SK-N-SH (cell line): Measurements from ENCODE around the gene CSNK1D. TPM values are rescaled to one million over a fixed set of nuclear protein-coding genes. Genes with fewer than 3 reads are reported as not detected.
A peak's percentile ranks its signal among the peaks of the same experiment; 100 is the strongest.

ENCODE experiments used
- CTCF ChIA-PET: fragments of 300-600, 350-600 bp; formaldehyde crosslinking; extraction: SDS; loops from one replicate; lab custom pipeline; 2021; lab: Yijun Ruan, JAX
- POLR2A ChIA-PET: fragments of 350-600 bp; sonication (Branson Sonifier 250); formaldehyde crosslinking; extraction: SDS; loops from one replicate; lab custom pipeline; 2020; ENCODE audit warnings: antibody characterized with exemption, inconsistent platforms; lab: Yijun Ruan, JAX
- DNase-seq: peaks from one replicate; pipeline ENCODE4 v3.0.0; 2012
- H2AFZ ChIP-seq: fragments of 200-600 bp; sonication (generic); 2 replicates; pipeline ENCODE4 v1.8.1; 2016; ENCODE audit warnings: antibody characterized with exemption, mild to moderate bottlenecking, low read depth
- H3F3A ChIP-seq: fragments of 200-600 bp; sonication (generic); replicated peaks from 2 replicates; pipeline ENCODE3; 2016; ENCODE audit warnings: antibody characterized with exemption, mild to moderate bottlenecking; ENCODE audit not compliant: insufficient read depth
- H3K27ac ChIP-seq, 2 experiments: fragments of 200-500 bp in 1 of 2; fragments of 200-600 bp in 1 of 2; sonication (Bioruptor generic) in 1 of 2; sonication (generic), shearing (Covaris generic) in 1 of 2; 2 replicates each; pipeline versions ENCODE4 v1.5.1 to v1.6.1; 2014 to 2016; ENCODE audit warnings: low read depth in 2 of 2, inconsistent platforms in 1 of 2, low read length in 1 of 2, mild to moderate bottlenecking in 1 of 2, mixed read lengths in 1 of 2
- H3K27me3 ChIP-seq: fragments of 200-600 bp; sonication (generic), shearing (Covaris generic); 2 replicates; pipeline ENCODE4 v1.6.1; 2016; ENCODE audit warnings: mixed run types; ENCODE audit not compliant: insufficient read depth
- H3K36me3 ChIP-seq, 2 experiments: fragments of 200-500 bp in 1 of 2; fragments of 200-600 bp in 1 of 2; sonication (Bioruptor generic) in 1 of 2; sonication (generic) in 1 of 2; replicated peaks in 1 of 2; 2 replicates each; pipeline versions ENCODE3 to v1.5.1; 2014 to 2016; ENCODE audit warnings: low read length in 1 of 2, mild to moderate bottlenecking in 1 of 2; ENCODE audit not compliant: insufficient read depth in 2 of 2, control insufficient read depth in 1 of 2
- H3K4me1 ChIP-seq, 2 experiments: fragments of 200-500 bp in 1 of 2; fragments of 200-600 bp in 1 of 2; sonication (Bioruptor generic) in 1 of 2; sonication (generic), shearing (Covaris generic) in 1 of 2; 2 replicates each; pipeline versions ENCODE4 v1.5.1 to v1.6.1; 2014 to 2016; ENCODE audit warnings: low read depth in 1 of 2, low read length in 1 of 2, mixed run types in 1 of 2; ENCODE audit not compliant: insufficient read depth in 2 of 2, control insufficient read depth in 1 of 2
- H3K4me2 ChIP-seq: fragments of 200-600 bp; sonication (generic), shearing (Covaris generic); 2 replicates; pipeline ENCODE4 v1.6.1; 2017; ENCODE audit warnings: mixed run types
- H3K4me3 ChIP-seq, 2 experiments: fragments of 200-500 bp in 1 of 2; fragments of 200-600 bp in 1 of 2; sonication (Bioruptor generic) in 1 of 2; sonication (generic), shearing (Covaris generic) in 1 of 2; 2 replicates each; pipeline versions ENCODE4 v1.5.1 to v1.8.1; 2014 to 2016; ENCODE audit warnings: low read depth in 2 of 2, inconsistent platforms in 1 of 2, low read length in 1 of 2, mild to moderate bottlenecking in 1 of 2, mixed read lengths in 1 of 2, moderate library complexity in 1 of 2
- H3K79me2 ChIP-seq: fragments of 200-600 bp; sonication (generic); 2 replicates; pipeline ENCODE4 v1.8.1; 2017; ENCODE audit warnings: mild to moderate bottlenecking; ENCODE audit not compliant: insufficient read depth
- H3K9ac ChIP-seq: fragments of 200-600 bp; sonication (generic); 2 replicates; pipeline ENCODE4 v1.6.1; 2017; ENCODE audit warnings: mixed run types
- H3K9me2 ChIP-seq: fragments of 200-600 bp; sonication (generic); 2 replicates; pipeline ENCODE4 v1.6.1; 2017; ENCODE audit warnings: mixed run types
- H3K9me3 ChIP-seq: fragments of 200-600 bp; sonication (generic); 2 replicates; pipeline ENCODE4 v1.6.1; 2017; ENCODE audit warnings: mixed run types, mild to moderate bottlenecking, moderate library complexity
- H4K20me1 ChIP-seq: fragments of 200-600 bp; sonication (generic); 2 replicates; pipeline ENCODE4 v1.6.1; 2017; ENCODE audit warnings: mild to moderate bottlenecking, mixed run types; ENCODE audit not compliant: insufficient read depth
- CTCF ChIP-seq: fragments of 200-600 bp; sonication (generic); IDR thresholded peaks from 2 replicates; pipeline ENCODE4 v1.6.1; 2017; ENCODE audit warnings: antibody characterized with exemption, mild to moderate bottlenecking, moderate library complexity
- EP300 ChIP-seq, 2 experiments: IDR thresholded peaks; 2 replicates each; pipeline versions ENCODE4 v1.4.0 to v1.6.1; 2012; ENCODE audit warnings: borderline replicate concordance in 1 of 2, low read depth in 1 of 2, low read length in 1 of 2
- MAX ChIP-seq: IDR thresholded peaks from 2 replicates; pipeline ENCODE4 v1.4.0; 2012; ENCODE audit warnings: low read depth
- PBX3 ChIP-seq: IDR thresholded peaks from 2 replicates; pipeline ENCODE4; 2012
- REST ChIP-seq: IDR thresholded peaks from 2 replicates; pipeline ENCODE4 v1.6.1; 2012; ENCODE audit warnings: mild to moderate bottlenecking, low read depth, low read length, moderate library complexity
- RXRA ChIP-seq: IDR thresholded peaks from 2 replicates; pipeline ENCODE4 v1.4.0; 2012; ENCODE audit warnings: low read depth, mild to moderate bottlenecking, borderline replicate concordance
- ZBTB33 ChIP-seq: IDR thresholded peaks from 2 replicates; pipeline ENCODE4 v1.4.0; 2012; ENCODE audit warnings: low read depth, borderline replicate concordance
- WGBS: methylation state at CpG from one replicate; pipeline ENCODE4 v1.1.6; 2017; ENCODE audit warnings: low lambda C conversion rate; 5-methylcytosine and 5-hydroxymethylcytosine counted together
- polyA plus RNA-seq, 3 experiments: library from polyadenylated mRNA; depleted of rRNA; stranded (reverse); fragments of >200 nt; gene quantifications; 2 replicates each; pipeline ENCODE4 v1.2.3, GENCODE V29; 2012

CSNK1D gene
- polyA plus RNA-seq, 1 of the 3 experiments (the other 2 are of a cell fraction): 216 TPM

GRCh38 chr17:82195675-82196672 lies 77.5 kb downstream of the CSNK1D start:
- Histone ChIP-seq H3K4me1 (no peaks in the 10 kb centered on the region), H3K4me3 (no peak overlapping the region), H3K4me2 (no peak overlapping the region), H3K9ac (no peak overlapping the region), H3K9me3 (no peaks in the 10 kb centered on the region), H3K79me2 (no peaks in the 10 kb centered on the region), H4K20me1 (no peaks in the 10 kb centered on the region), H3K9me2 (no peaks in the 10 kb centered on the region), H3K27me3 (no peaks in the 10 kb centered on the region), H2AFZ (no peak overlapping the region), H3K36me3 (peaks cover 56 to 60% of the 10 kb centered on the region in 2 experiments), H3F3A (no peaks in the 10 kb centered on the region), H3K27ac (no peak overlapping the region)
- WGBS: 93% methylated on average over 25 of the region's 25 CpGs
- ChIA-PET CTCF (interaction anchor here (1.7 to 6.8 kb wide), 2 partner anchors 10 to 166 kb away, joined by 5 to 37 read pairs; no protein-coding TSS in a partner anchor), POLR2A (no interaction called here)
- TF ChIP-seq PBX3: no peak
- TF ChIP-seq MAX: no peak
- TF ChIP-seq RXRA: no peak
- TF ChIP-seq ZBTB33: no peak
- peak; percentile 8 for DNase-seq

- Histone ChIP-seq H2AFZ (no peak overlapping the region), H3K36me3 (peaks cover 51 to 55% of the 10 kb centered on the region in 2 experiments), H3K27ac (no peak overlapping the region), H3K9me2 (no peaks in the 10 kb centered on the region), H4K20me1 (no peaks in the 10 kb centered on the region), H3K9ac (no peak overlapping the region), H3K4me1 (no peaks in the 10 kb centered on the region)
- peak; percentile 4 for DNase-seq
- POLR2A ChIA-PET: no interaction called here
- WGBS: 96% methylated on average over 15 of the region's 16 CpGs
- no peak for TF ChIP-seq CTCF
- TF ChIP-seq EP300 (IDR thresholded peaks at IDR 0.05; ENCODE audit: borderline replicate concordance in 1 of 2, low read depth in 1 of 2, low read length in 1 of 2): no peak
- no peak for TF ChIP-seq RXRA
- TF ChIP-seq REST: no peak
- TF ChIP-seq, all 33 proteins: peak for 0
- no peaks in the 10 kb centered on the region for H3K9me3 ChIP-seq
- H3K27me3 ChIP-seq: no peaks in the 10 kb centered on the region
- H3K4me2 ChIP-seq: no peak overlapping the region
- H3K4me3 ChIP-seq: no peak overlapping the region
- H3F3A ChIP-seq: no peaks in the 10 kb centered on the region
- CTCF ChIA-PET: interaction anchor here (1.3 to 6.8 kb wide), 3 partner anchors 11 to 164 kb away, joined by 4 to 37 read pairs (median 5); no protein-coding TSS in a partner anchor
- no peaks in the 10 kb centered on the region for H3K79me2 ChIP-seq
These were observed 78.7 kb downstream of the CSNK1D start for GRCh38 chr17:82194765-82195164.
